GM10266 (cell line): ENCODE results near the gene SEC62.
A peak's percentile ranks its signal among the peaks of the same experiment; 100 is the strongest.

Experiments
- DNase-seq: peaks from one replicate; pipeline ENCODE4 v3.0.0; 2012; ENCODE audit errors: extremely low spot score
- TF ChIP-seq, protein P1 (sequence below): IDR thresholded peaks from 2 replicates; pipeline ENCODE4 v1.5.1; 2012; ENCODE audit warnings: mild to moderate bottlenecking, low read depth; ENCODE audit not compliant: control insufficient read depth, insufficient read depth; ENCODE audit errors: missing control alignments

The SEC62 gene

DNA sequence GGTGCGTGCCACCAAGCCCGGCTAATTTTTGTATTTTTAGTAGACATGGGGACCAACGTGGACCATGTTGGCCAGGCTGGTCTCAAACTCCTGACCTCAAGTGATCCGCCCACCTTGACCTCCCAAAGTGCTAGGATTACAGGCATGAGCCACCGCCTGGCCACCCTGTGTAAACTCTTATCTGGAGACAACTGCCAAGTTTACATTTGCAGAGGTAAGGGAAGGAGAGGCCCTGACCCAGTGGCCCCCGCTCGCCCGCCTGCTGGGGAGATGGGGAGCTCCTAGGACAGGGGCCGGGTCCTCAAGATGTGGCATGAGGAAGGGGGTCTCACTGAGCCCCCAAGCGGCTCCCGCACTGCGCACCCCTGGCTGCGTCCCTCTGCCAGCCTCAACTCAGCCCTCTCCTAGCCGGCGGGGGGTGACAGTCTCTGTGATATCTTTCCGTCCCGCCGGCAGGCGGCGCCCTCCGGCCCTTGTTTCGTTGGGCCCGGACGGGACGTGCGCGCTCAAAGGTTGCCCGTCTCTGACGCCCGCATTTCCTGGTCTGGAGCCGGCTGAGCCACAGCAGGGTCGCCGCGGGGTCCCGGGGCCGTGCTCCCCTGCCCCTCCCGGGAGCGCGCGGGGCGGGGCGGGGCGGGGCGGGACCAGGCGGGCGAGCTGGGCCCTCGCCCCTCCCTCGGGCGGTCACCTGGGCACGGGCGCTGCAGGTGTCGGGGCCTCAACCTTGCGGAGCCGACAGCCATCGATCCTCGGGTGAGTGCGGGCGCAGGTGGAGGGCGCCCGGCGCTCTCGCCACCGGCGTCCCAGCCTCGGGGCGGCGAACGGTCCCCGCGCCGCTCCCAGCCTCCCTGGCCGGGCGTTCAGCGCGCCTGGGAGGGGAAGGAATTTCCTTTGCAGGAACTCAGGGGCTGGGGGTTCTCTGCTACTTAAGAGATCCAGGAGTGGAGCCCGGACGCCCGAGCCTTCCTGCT is 71.1 kb downstream of the SEC62 start, which contains the start of gene GPR160:
Gene GPR160 (plus strand): TSS at position 533 of the 971 bp plus-strand sequence. CDS start 45,978 bp downstream, outside the sequence.
- DNase-seq = peak; percentile 90

DNA sequence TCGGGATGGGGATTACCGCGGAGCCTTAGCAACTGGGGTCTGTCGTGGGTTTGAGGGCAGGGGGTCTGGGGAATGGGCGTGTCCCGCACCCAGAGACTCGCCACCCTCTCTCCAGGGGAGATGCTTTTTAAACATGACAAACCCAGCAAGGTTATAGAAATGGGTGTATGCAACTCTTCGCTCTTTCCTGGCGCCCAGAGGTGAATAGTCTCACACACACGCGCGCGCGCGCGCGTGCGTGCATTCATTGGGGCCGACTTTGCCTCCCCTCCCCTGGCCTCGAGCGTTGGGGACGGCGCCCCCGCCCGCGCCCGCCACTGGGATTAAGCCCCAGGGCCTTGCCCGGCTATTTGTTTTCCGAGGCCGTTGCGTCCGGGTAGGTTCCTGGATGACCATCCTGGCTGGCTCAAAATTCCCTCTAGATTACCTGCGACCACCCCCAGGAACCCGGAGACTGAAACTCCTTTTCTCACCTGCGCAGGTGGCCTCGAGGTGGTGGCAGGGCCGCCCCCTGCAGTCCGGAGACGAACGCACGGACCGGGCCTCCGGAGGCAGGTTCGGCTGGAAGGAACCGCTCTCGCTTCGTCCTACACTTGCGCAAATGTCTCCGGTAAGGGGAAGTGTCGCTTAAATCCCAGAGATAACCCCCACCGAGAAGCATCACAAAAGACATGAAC is 72.0 kb downstream of the SEC62 start:
- TF ChIP-seq, protein P1, sequence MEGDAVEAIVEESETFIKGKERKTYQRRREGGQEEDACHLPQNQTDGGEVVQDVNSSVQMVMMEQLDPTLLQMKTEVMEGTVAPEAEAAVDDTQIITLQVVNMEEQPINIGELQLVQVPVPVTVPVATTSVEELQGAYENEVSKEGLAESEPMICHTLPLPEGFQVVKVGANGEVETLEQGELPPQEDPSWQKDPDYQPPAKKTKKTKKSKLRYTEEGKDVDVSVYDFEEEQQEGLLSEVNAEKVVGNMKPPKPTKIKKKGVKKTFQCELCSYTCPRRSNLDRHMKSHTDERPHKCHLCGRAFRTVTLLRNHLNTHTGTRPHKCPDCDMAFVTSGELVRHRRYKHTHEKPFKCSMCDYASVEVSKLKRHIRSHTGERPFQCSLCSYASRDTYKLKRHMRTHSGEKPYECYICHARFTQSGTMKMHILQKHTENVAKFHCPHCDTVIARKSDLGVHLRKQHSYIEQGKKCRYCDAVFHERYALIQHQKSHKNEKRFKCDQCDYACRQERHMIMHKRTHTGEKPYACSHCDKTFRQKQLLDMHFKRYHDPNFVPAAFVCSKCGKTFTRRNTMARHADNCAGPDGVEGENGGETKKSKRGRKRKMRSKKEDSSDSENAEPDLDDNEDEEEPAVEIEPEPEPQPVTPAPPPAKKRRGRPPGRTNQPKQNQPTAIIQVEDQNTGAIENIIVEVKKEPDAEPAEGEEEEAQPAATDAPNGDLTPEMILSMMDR = peak; percentile 61
- DNase-seq = peak; percentile 51

More for the DNA sequence above, 71.1 kb downstream of the SEC62 start, which contains the start of gene GPR160:
- TF ChIP-seq, protein P1 = peak; percentile 98

DNA sequence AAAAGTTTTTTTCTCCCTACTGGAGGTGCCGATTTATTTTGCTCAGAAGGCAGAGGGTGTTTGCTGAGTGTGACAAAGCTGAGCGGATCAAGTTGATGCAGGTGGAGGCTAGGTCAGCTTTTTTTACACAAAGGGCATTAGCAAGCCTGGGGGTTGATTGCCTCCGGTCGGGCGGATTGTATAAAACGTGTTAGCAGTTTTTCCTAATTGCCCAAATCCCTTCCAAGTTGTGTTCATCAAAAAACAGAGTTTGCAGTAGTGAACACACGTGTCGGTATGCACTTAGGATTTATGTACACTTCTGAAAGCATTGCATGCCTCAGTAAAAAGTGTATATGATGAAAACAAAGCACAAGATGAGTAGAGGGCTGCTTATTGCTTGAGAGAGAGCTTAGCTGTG is 73.8 kb downstream of the SEC62 start:
- TF ChIP-seq, protein P1 = no peak
- no peak for DNase-seq

DNA sequence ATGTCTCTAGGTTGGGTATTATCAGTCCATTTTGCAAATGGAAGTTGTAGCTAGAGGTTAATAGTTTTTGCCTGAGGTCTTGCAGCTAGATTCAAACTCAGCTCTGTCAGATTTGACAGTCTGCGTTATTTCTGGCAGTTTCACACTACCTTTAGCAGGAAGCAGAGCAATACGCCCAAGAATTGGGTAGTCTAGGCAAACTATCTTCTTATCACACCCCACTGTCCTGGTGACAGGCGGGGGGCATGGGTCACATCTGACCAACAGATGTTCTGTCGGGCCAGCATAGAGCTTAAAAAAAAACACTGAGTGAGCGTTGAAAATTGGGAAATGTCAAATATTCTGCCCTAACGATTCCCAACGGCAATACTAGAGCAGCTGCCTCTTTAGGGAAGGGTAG is 76.9 kb downstream of the SEC62 start:
- DNase-seq = no peak
- TF ChIP-seq, protein P1 = no peak

DNA sequence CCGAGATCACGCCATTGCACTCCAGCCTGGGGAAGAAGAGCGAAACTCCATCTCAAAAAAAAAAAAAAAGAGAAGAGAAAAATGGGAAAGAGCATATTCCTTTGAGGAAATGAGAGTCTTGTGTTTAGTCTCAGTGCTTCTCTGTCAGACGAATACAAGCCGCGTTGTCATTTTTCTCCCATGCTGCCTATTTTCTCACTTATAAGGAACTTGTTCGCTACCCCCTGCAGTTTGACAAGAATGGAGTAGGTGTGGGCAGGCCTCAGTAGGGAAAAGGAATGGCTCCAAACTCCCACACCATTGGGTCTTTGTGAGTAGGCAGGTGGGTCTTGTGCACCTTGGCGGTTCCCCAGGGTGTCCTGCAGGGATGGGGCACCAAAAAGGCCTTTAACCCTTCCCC is 77.7 kb downstream of the SEC62 start:
- TF ChIP-seq, protein P1 = no peak
- DNase-seq = no peak

DNA sequence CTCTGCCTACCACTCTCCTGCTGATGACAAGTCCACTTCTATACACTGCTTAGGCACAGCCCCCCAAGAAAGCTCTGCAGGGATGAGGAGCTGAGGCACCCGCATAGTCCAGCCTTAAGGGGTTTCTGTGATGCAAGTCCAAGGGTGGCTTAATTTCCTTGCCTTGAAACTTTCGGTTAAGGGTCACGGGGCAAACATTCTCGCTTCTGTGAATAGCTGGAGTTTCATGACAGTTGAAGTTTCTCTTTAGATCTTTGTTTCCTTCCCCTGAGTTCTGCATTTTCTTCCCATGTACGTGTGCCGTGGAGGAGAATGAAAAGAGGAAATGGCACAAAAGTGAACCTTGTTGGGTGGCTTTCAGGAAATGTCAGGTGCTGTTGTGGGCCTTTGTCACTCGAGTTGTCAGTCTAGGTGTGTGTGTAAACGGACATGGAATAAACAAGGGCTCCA is 78.2 kb downstream of the SEC62 start:
- DNase-seq = peak; percentile 65
- TF ChIP-seq, protein P1 = no peak
